HFF-Myc (cell line): ENCODE results near the gene CDK9.

Experiments used
- DNase-seq: peaks from one replicate; pipeline ENCODE4 v3.0.0-alpha.2; 2011; ENCODE audit warnings: low read depth; ENCODE audit errors: extremely low read depth
- H3K4me3 ChIP-seq: replicated peaks from 2 replicates; pipeline ENCODE4 v1.5.1; 2011; ENCODE audit warnings: low read depth, mild to moderate bottlenecking, control low read depth, low read length
- CTCF ChIP-seq: IDR thresholded peaks from 2 replicates; pipeline ENCODE4 v1.5.1; 2012; ENCODE audit warnings: mild to moderate bottlenecking, low read depth, low read length, control low read depth; ENCODE audit errors: missing control alignments

The CDK9 gene

GRCh38 chr9:127770583-127770904 lies 15.3 kb upstream of the CDK9 start:
- peak overlapping the region; percentile 34 for H3K4me3 ChIP-seq
- no peak for TF ChIP-seq CTCF
- no peak for DNase-seq

- TF ChIP-seq CTCF, result no peak
- peak; percentile 87 for DNase-seq
- peak overlapping the region; percentile 34 for H3K4me3 ChIP-seq
These were observed 14.8 kb upstream of the CDK9 start for GRCh38 chr9:127770905-127771569.

GRCh38 chr9:127771570-127772189 lies 14.2 kb upstream of the CDK9 start:
- peak overlapping the region; percentile 34 for H3K4me3 ChIP-seq
- no peak for DNase-seq
- no peak for TF ChIP-seq CTCF

GRCh38 chr9:127772603-127773002 lies 13.2 kb upstream of the CDK9 start:
- H3K4me3 ChIP-seq, result no peak overlapping the region
- TF ChIP-seq CTCF, result no peak
- no peak for DNase-seq

- DNase-seq, result no peak
- H3K4me3 ChIP-seq, result no peak overlapping the region
- TF ChIP-seq CTCF, result no peak
These were observed 12.6 kb upstream of the CDK9 start for GRCh38 chr9:127773272-127773671.

- no peak for TF ChIP-seq CTCF
- no peak for DNase-seq
- H3K4me3 ChIP-seq, result no peak overlapping the region
These were observed 11.9 kb upstream of the CDK9 start for GRCh38 chr9:127773981-127774380.

- H3K4me3 ChIP-seq, result no peak overlapping the region
- no peak for TF ChIP-seq CTCF
- no peak for DNase-seq
These were observed 9.5 kb upstream of the CDK9 start for GRCh38 chr9:127776195-127776923.
